HepG2 (cell line): ENCODE results near the gene GAL3ST1. TPM values are rescaled to one million over a fixed set of nuclear protein-coding genes. Genes with fewer than 3 reads are reported as not detected.

Source experiments
- ASH2L ChIP-seq: fragments of 300-600, 200-600 bp; sonication (generic); IDR thresholded peaks from 2 replicates; pipeline ENCODE4 v1.7.0; 2017; ENCODE audit warnings: low read depth, mild to moderate bottlenecking, moderate library complexity, mixed read lengths, low read length; ENCODE audit not compliant: insufficient read length
- FOSL1 ChIP-seq: sonication (generic); formaldehyde crosslinking; IDR thresholded peaks from 2 replicates; pipeline ENCODE4 v1.9.0; 2021; ENCODE audit warnings: missing genetic modification reagents, borderline replicate concordance
- IKZF1 ChIP-seq: fragments of 450-650 bp; IDR thresholded peaks from 2 replicates; pipeline ENCODE4 v1.7.1; 2016
- MTA3 ChIP-seq: sonication (generic); formaldehyde crosslinking; IDR thresholded peaks from 2 replicates; pipeline ENCODE4 v1.4.0; 2020; ENCODE audit warnings: missing genetic modification reagents
- MZF1 ChIP-seq: sonication (generic); formaldehyde crosslinking; IDR thresholded peaks from 2 replicates; pipeline ENCODE4 v1.8.1; 2023; ENCODE audit warnings: mild to moderate bottlenecking, missing genetic modification reagents, borderline replicate concordance
- PRDM10 ChIP-seq: sonication (generic); formaldehyde crosslinking; IDR thresholded peaks from 2 replicates; pipeline ENCODE4 v1.4.0; 2020; ENCODE audit warnings: low read depth, missing genetic modification reagents
- ZC3H4 ChIP-seq: sonication (generic); formaldehyde crosslinking; IDR thresholded peaks from 2 replicates; pipeline ENCODE4 v1.4.0; 2020; ENCODE audit warnings: missing genetic modification reagents, borderline replicate concordance
- ZNF430 ChIP-seq: sonication (generic); formaldehyde crosslinking; IDR thresholded peaks from 2 replicates; pipeline ENCODE4 v1.9.0; 2021; ENCODE audit warnings: mild to moderate bottlenecking, missing genetic modification reagents
- polyA plus RNA-seq, 8 experiments: library from polyadenylated mRNA; depleted of rRNA in 3 of 8; stranded (reverse) in 7 of 8; unstranded in 1 of 8; fragments of >200 nt; fragmentation: Illumina TruSeq in 4 of 8; extraction: Trizol in 4 of 8; gene quantifications; 2 replicates each; pipeline versions ENCODE4 v1.2.1 to v1.2.3, GENCODE V29; 2011 to 2016; ENCODE audit warnings: low read depth in 4 of 8, missing spikeins in 1 of 8, mixed read lengths in 1 of 8; ENCODE audit not compliant: insufficient read depth in 1 of 8
- total RNA-seq, 5 experiments: library from RNA; depleted of rRNA; stranded (reverse); fragments of >200 nt; fragmentation: Illumina TruSeq; extraction: Trizol; gene quantifications; 2 replicates each; pipeline ENCODE4 v1.2.3, GENCODE V29; 2016; ENCODE audit warnings: low read depth in 1 of 5
- TF ChIP-seq, protein P1 (sequence below): sonication (generic); formaldehyde crosslinking; IDR thresholded peaks from 2 replicates; pipeline ENCODE4 v1.4.0; 2020; ENCODE audit warnings: mild to moderate bottlenecking, missing genetic modification reagents

GAL3ST1 gene
- total and polyA plus RNA-seq, 2 of the 13 experiments (the other 11 are each of a cell fraction or from before 2014, with no cell fraction given): 4.4 to 14.7 TPM

DNA sequence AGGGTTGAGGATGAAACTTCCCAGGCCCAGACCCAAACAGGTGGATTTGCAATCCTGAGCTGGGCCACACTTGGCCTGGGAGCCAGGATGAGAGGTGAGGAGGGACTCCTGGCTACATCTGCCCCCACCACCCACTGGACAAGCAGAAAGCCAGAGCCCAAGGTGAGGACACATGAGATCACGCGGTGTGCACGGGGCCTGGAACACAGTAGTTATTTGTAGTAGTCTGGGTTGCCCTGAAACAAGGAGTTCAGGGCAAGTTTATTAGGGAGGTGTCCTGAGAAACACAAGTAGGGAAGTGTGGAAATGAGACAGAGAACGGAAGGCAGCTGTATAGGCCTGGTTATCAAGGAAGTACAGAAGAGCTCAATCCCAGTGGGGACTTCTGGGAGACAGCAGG, 27.3 kb downstream of the GAL3ST1 start (continued):
- TF ChIP-seq ZNF430 (CRISPR knock-in tag): no peak
- no peak for TF ChIP-seq IKZF1
- no peak for TF ChIP-seq ASH2L
- TF ChIP-seq MTA3: no peak
- TF ChIP-seq, protein P1, sequence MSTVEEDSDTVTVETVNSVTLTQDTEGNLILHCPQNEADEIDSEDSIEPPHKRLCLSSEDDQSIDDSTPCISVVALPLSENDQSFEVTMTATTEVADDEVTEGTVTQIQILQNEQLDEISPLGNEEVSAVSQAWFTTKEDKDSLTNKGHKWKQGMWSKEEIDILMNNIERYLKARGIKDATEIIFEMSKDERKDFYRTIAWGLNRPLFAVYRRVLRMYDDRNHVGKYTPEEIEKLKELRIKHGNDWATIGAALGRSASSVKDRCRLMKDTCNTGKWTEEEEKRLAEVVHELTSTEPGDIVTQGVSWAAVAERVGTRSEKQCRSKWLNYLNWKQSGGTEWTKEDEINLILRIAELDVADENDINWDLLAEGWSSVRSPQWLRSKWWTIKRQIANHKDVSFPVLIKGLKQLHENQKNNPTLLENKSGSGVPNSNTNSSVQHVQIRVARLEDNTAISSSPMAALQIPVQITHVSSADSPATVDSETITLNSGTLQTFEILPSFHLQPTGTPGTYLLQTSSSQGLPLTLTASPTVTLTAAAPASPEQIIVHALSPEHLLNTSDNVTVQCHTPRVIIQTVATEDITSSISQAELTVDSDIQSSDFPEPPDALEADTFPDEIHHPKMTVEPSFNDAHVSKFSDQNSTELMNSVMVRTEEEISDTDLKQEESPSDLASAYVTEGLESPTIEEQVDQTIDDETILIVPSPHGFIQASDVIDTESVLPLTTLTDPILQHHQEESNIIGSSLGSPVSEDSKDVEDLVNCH (CRISPR knock-in tag): no peak
- no peak for TF ChIP-seq PRDM10
- no peak for TF ChIP-seq FOSL1 (CRISPR knock-in tag)
- no peak for TF ChIP-seq MZF1
- no peak for TF ChIP-seq ZC3H4 (CRISPR knock-in tag)
